Measurements from ENCODE around the gene AGPAT1. TPM values are rescaled to one million over a fixed set of nuclear protein-coding genes. Genes with fewer than 3 reads are reported as not detected.
"Not testable (repeated sequence)": the region's sequence is repeated elsewhere in the genome, so short reads cannot be mapped to it uniquely, and the experiment has no call there.

AGPAT1 gene
- total RNA-seq, 5 donors from 2014 or later (not counting 1 experiment from before 2014, with no cell fraction given): 23.5 to 34.6 (median 31.0) TPM

- peaks cover 43% of the 10 kb centered on the region for H3K36me3 Mint-ChIP-seq
- H3K27ac Mint-ChIP-seq: peak overlapping the region; percentile 95 to 98
- H3K27me3 ChIP-seq (replicated peaks in 1 of 2; ENCODE audit: control insufficient read depth in 2 of 2, extremely low read depth in 1 of 2, insufficient read depth in 2 of 2, low read length in 1 of 2); H3K27me3 Mint-ChIP-seq; H3K9me3 ChIP-seq; POLR2A ChIA-PET; H3K9me3 Mint-ChIP-seq; H3K4me3 ChIP-seq (ENCODE audit: control insufficient read depth in 1 of 2, extremely low read depth in 1 of 2, low read length in 1 of 2): not testable (repeated sequence)
- DNase-seq (peak in 9 of 35 experiments; percentile 19 to 70 (median 32)), ATAC-seq (replicated peaks in 1 of 4) (peak in 1 of 4 experiments; percentile 39)
- H3K4me1 Mint-ChIP-seq: peaks cover 56 to 67% (median 60%) of the 10 kb centered on the region in 3 donors
- peaks cover 4 to 65% of the 10 kb centered on the region in 2 donors for H3K36me3 ChIP-seq (ENCODE audit: control insufficient read depth in 2 of 2, extremely low read depth in 1 of 2, insufficient read depth in 1 of 2, low read length in 1 of 2)
- H3K27ac ChIP-seq (ENCODE audit: low read length): peak overlapping the region; percentile 75
- CTCF ChIA-PET: interaction anchor here in 1 of 2 donors (0.6 kb wide), 1 partner anchor 26 kb away, joined by 3 read pairs; no protein-coding TSS in a partner anchor
- H3K4me3 Mint-ChIP-seq: peak overlapping the region in 1 of 3 donors; percentile 97
- WGBS (ENCODE audit: insufficient coverage): 30% methylated on average over 2 of the region's 11 CpGs
- peaks cover 14 to 69% of the 10 kb centered on the region in 2 experiments for H3K4me1 ChIP-seq (ENCODE audit: control insufficient read depth in 1 of 2, extremely low read depth in 1 of 2, insufficient read depth in 2 of 2, low read length in 2 of 2)
These were observed 9.8 kb upstream of the AGPAT1 start for GRCh38 chr6:32185681-32186131.

GRCh38 chr6:32184084-32184640, 8.3 kb upstream of the AGPAT1 start, which contains the start of gene AGER:
AGER (minus strand) TSS chr6:32184253; CDS start chr6:32184222, 31 bp downstream.
- ChIA-PET POLR2A (no interaction called here), CTCF (no interaction called here)
- Mint-ChIP-seq H3K27ac (peak within 1 kb of the TSS; percentile 66 to 73), H3K4me1 (peaks cover 68 to 81% (median 74%) of the 10 kb centered on the region in 3 donors), H3K9me3 (no peaks in the 10 kb centered on the region), H3K4me3 (no peak within 1 kb of the TSS), H3K36me3 (peaks cover 46% of the 10 kb centered on the region), H3K27me3 (no peaks in the 10 kb centered on the region)
- peaks cover 4 to 73% of the 10 kb centered on the region in 2 donors for H3K36me3 ChIP-seq (ENCODE audit: control insufficient read depth in 2 of 2, extremely low read depth in 1 of 2, insufficient read depth in 1 of 2, low read length in 1 of 2)
- peak within 1 kb of the TSS; percentile 61 for H3K27ac ChIP-seq (ENCODE audit: low read length)
- no peak for ATAC-seq (replicated peaks in 1 of 4)
- no peaks in the 10 kb centered on the region for H3K27me3 ChIP-seq (replicated peaks in 1 of 2; ENCODE audit: control insufficient read depth in 2 of 2, extremely low read depth in 1 of 2, insufficient read depth in 2 of 2, low read length in 1 of 2)
- H3K4me1 ChIP-seq (ENCODE audit: control insufficient read depth in 1 of 2, extremely low read depth in 1 of 2, insufficient read depth in 2 of 2, low read length in 2 of 2): peaks cover 16 to 72% of the 10 kb centered on the region in 2 experiments
- 95% methylated on average over 5 of the region's 6 CpGs for WGBS (ENCODE audit: insufficient coverage)
- DNase-seq: no peak
- H3K4me3 ChIP-seq (ENCODE audit: control insufficient read depth in 1 of 2, extremely low read depth in 1 of 2, low read length in 1 of 2): no peak within 1 kb of the TSS
- H3K9me3 ChIP-seq: no peaks in the 10 kb centered on the region

- POLR2A ChIA-PET: no interaction called here
- Histone ChIP-seq H3K4me3 (ENCODE audit: control insufficient read depth in 1 of 2, extremely low read depth in 1 of 2, low read length in 1 of 2) (no peak overlapping the region), H3K27ac (ENCODE audit: low read length) (no peak overlapping the region), H3K9me3 (no peaks in the 10 kb centered on the region), H3K36me3 (ENCODE audit: control insufficient read depth in 2 of 2, extremely low read depth in 1 of 2, insufficient read depth in 1 of 2, low read length in 1 of 2) (peaks cover 4 to 72% of the 10 kb centered on the region in 2 donors), H3K27me3 (replicated peaks in 1 of 2; ENCODE audit: control insufficient read depth in 2 of 2, extremely low read depth in 1 of 2, insufficient read depth in 2 of 2, low read length in 1 of 2) (no peaks in the 10 kb centered on the region), H3K4me1 (ENCODE audit: control insufficient read depth in 1 of 2, extremely low read depth in 1 of 2, insufficient read depth in 2 of 2, low read length in 2 of 2) (peaks cover 14 to 72% of the 10 kb centered on the region in 2 experiments)
- DNase-seq (no peak), ATAC-seq (replicated peaks in 1 of 4) (no peak)
- Mint-ChIP-seq H3K27ac (peak overlapping the region in 1 of 2 donors; percentile 66), H3K27me3 (no peaks in the 10 kb centered on the region), H3K36me3 (peaks cover 40% of the 10 kb centered on the region), H3K4me3 (no peak overlapping the region), H3K4me1 (peaks cover 68 to 81% (median 74%) of the 10 kb centered on the region in 3 donors), H3K9me3 (no peaks in the 10 kb centered on the region)
- CTCF ChIA-PET: no interaction called here
- WGBS (ENCODE audit: insufficient coverage): 92% methylated on average over 13 of the region's 15 CpGs
These were observed 7.7 kb upstream of the AGPAT1 start for GRCh38 chr6:32183483-32184083.

- no peaks in the 10 kb centered on the region for H3K27me3 Mint-ChIP-seq
- H3K4me1 Mint-ChIP-seq: peaks cover 68 to 78% (median 69%) of the 10 kb centered on the region in 3 donors
- no peak for DNase-seq
- no peak overlapping the region for H3K4me3 ChIP-seq (ENCODE audit: control insufficient read depth in 1 of 2, extremely low read depth in 1 of 2, low read length in 1 of 2)
- peaks cover 39% of the 10 kb centered on the region for H3K36me3 Mint-ChIP-seq
- ChIA-PET POLR2A (interaction anchor here in 1 of 2 donors (0.5 kb wide), 1 partner anchor 10 kb away, joined by 3 read pairs; the partner anchor contains the start of gene GPSM3), CTCF (no interaction called here)
- H3K9me3 ChIP-seq: no peaks in the 10 kb centered on the region
- H3K4me1 ChIP-seq (ENCODE audit: control insufficient read depth in 1 of 2, extremely low read depth in 1 of 2, insufficient read depth in 2 of 2, low read length in 2 of 2): peaks cover 12 to 68% of the 10 kb centered on the region in 2 experiments
- no peak for ATAC-seq (replicated peaks in 1 of 4)
- H3K9me3 Mint-ChIP-seq: no peaks in the 10 kb centered on the region
- peak overlapping the region; percentile 43 to 66 for H3K27ac Mint-ChIP-seq
- H3K27ac ChIP-seq (ENCODE audit: low read length): no peak overlapping the region
- no peaks in the 10 kb centered on the region for H3K27me3 ChIP-seq (replicated peaks in 1 of 2; ENCODE audit: control insufficient read depth in 2 of 2, extremely low read depth in 1 of 2, insufficient read depth in 2 of 2, low read length in 1 of 2)
- no peak overlapping the region for H3K4me3 Mint-ChIP-seq
- H3K36me3 ChIP-seq (ENCODE audit: control insufficient read depth in 2 of 2, extremely low read depth in 1 of 2, insufficient read depth in 1 of 2, low read length in 1 of 2): peaks cover 4 to 67% of the 10 kb centered on the region in 2 donors
- WGBS (ENCODE audit: insufficient coverage): no CpG with 5 or more reads among the region's 3 CpGs
These were observed 7.1 kb upstream of the AGPAT1 start for GRCh38 chr6:32183030-32183429.

GRCh38 chr6:32182555-32182981, 6.7 kb upstream of the AGPAT1 start:
- H3K27ac Mint-ChIP-seq: peak overlapping the region; percentile 23 to 66
- CTCF ChIA-PET: no interaction called here
- no peaks in the 10 kb centered on the region for H3K9me3 ChIP-seq
- peaks cover 9 to 64% of the 10 kb centered on the region in 2 experiments for H3K4me1 ChIP-seq (ENCODE audit: control insufficient read depth in 1 of 2, extremely low read depth in 1 of 2, insufficient read depth in 2 of 2, low read length in 2 of 2)
- peaks cover 37% of the 10 kb centered on the region for H3K36me3 Mint-ChIP-seq
- H3K4me3 Mint-ChIP-seq: no peak overlapping the region
- no peak for DNase-seq
- POLR2A ChIA-PET: interaction anchor here in 1 of 2 donors (0.5 kb wide), 1 partner anchor 10 kb away, joined by 3 read pairs; the partner anchor contains the start of gene GPSM3
- 94% methylated on average over 5 of the region's 10 CpGs for WGBS (ENCODE audit: insufficient coverage)
- ATAC-seq (replicated peaks in 1 of 4): no peak
- peaks cover 66 to 75% (median 67%) of the 10 kb centered on the region in 3 donors for H3K4me1 Mint-ChIP-seq
- no peak overlapping the region for H3K4me3 ChIP-seq (ENCODE audit: control insufficient read depth in 1 of 2, extremely low read depth in 1 of 2, low read length in 1 of 2)
- H3K27ac ChIP-seq (ENCODE audit: low read length): no peak overlapping the region
- peaks cover 4 to 63% of the 10 kb centered on the region in 2 donors for H3K36me3 ChIP-seq (ENCODE audit: control insufficient read depth in 2 of 2, extremely low read depth in 1 of 2, insufficient read depth in 1 of 2, low read length in 1 of 2)
- H3K9me3 Mint-ChIP-seq: no peaks in the 10 kb centered on the region
- no peaks in the 10 kb centered on the region for H3K27me3 ChIP-seq (replicated peaks in 1 of 2; ENCODE audit: control insufficient read depth in 2 of 2, extremely low read depth in 1 of 2, insufficient read depth in 2 of 2, low read length in 1 of 2)
- no peaks in the 10 kb centered on the region for H3K27me3 Mint-ChIP-seq

GRCh38 chr6:32181915-32182529, 6.1 kb upstream of the AGPAT1 start:
- H3K9me3 ChIP-seq: no peaks in the 10 kb centered on the region
- no peak for ATAC-seq (replicated peaks in 1 of 4)
- Mint-ChIP-seq H3K27me3 (no peaks in the 10 kb centered on the region), H3K9me3 (no peaks in the 10 kb centered on the region), H3K4me1 (peaks cover 66 to 75% (median 67%) of the 10 kb centered on the region in 3 donors), H3K27ac (no peak overlapping the region), H3K36me3 (peaks cover 32% of the 10 kb centered on the region), H3K4me3 (no peak overlapping the region)
- H3K4me3 ChIP-seq (ENCODE audit: control insufficient read depth in 1 of 2, extremely low read depth in 1 of 2, low read length in 1 of 2): no peak overlapping the region
- WGBS (ENCODE audit: insufficient coverage): 100% methylated on average over 7 of the region's 10 CpGs
- H3K27me3 ChIP-seq (replicated peaks in 1 of 2; ENCODE audit: control insufficient read depth in 2 of 2, extremely low read depth in 1 of 2, insufficient read depth in 2 of 2, low read length in 1 of 2): no peaks in the 10 kb centered on the region
- peaks cover 4 to 57% of the 10 kb centered on the region in 2 donors for H3K36me3 ChIP-seq (ENCODE audit: control insufficient read depth in 2 of 2, extremely low read depth in 1 of 2, insufficient read depth in 1 of 2, low read length in 1 of 2)
- DNase-seq: no peak
- ChIA-PET POLR2A (interaction anchor here in 1 of 2 donors (0.6 kb wide), 1 partner anchor 798 kb away, joined by 4 read pairs; no protein-coding TSS in a partner anchor), CTCF (interaction anchor here in 1 of 2 donors (0.7 kb wide), 1 partner anchor 75 kb away, joined by 3 read pairs; no protein-coding TSS in a partner anchor)
- H3K27ac ChIP-seq (ENCODE audit: low read length): no peak overlapping the region
- peaks cover 9 to 64% of the 10 kb centered on the region in 2 experiments for H3K4me1 ChIP-seq (ENCODE audit: control insufficient read depth in 1 of 2, extremely low read depth in 1 of 2, insufficient read depth in 2 of 2, low read length in 2 of 2)
